SHP77 (cell line): Measurements from ENCODE around the gene PCCA.
"Not testable (repeated sequence)": the region's sequence is repeated elsewhere in the genome, so short reads cannot be mapped to it uniquely, and the experiment has no call there.

Experiments
- DNase-seq, 2 experiments: peaks; one replicate each; lab custom pipeline; 2025; lab: John Stamatoyannopoulos, UW

The PCCA gene

GRCh38 chr13:100245104-100245503 is 156.2 kb downstream of the PCCA start:
- DNase-seq: no peak

GRCh38 chr13:100247937-100248336 is 159.0 kb downstream of the PCCA start:
- DNase-seq: no peak

DNA sequence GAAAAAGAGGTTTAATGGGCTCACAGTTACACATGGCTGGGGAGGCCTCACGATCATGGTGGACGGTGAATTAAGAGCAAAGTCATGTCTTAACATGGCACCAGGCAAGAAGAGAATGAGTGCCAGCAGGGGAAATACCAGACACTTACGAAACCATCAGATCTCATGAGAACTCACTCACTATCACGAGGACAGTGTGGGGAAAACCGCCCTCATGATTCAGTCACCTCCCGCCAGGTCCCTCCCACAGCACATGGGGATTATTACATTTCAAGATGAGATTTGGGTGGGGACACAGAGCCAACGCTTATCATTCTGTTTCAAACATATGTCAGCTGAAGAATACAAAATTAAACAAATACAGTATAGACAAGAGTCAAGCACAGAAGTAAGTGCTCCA is 165.1 kb downstream of the PCCA start:
- DNase-seq: no peak

- DNase-seq: no peak
Observed at GRCh38 chr13:100262404-100262803, 173.5 kb downstream of the PCCA start.

DNA sequence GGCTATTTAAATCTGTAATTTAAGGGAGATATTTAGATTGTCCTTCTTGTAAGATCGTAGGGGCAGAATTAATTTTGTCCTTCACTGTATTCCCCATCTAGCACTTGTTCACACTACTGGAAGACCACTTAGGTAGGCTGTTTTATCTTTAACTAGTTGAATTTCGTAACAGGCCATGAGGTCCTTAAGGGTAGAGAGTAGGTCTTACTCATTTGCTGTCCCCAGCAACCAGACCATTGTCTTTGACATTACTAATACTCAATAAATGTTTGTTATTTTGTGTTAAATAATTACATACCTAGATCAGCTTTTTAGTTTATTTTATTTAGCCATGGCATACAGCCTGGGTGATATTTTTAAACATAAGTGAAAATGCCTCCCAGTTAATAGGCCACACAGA is 177.1 kb downstream of the PCCA start:
- no peak for DNase-seq

DNA sequence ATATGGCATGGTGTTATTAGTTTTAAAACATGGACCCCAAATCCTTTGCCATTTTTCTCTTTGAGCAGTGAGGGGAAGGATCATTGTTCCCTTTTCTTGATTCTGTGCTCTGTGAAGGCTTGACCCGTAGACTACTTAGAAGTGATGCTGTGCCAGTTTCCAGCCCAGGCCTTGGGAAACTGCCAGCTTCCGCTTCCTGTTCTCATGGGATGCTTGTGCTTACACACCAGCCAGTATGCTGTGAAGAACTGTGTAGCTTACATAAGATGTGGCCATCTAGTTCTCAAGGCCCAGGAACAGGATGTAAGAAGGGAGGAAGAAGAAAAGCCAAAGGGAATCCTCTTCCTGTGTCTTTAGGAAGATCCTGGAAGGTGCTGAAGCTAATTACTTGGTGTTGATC is 180.9 kb downstream of the PCCA start:
- no peak for DNase-seq

- DNase-seq: no peak
Observed at GRCh38 chr13:100273138-100273537, 184.2 kb downstream of the PCCA start.

- DNase-seq: no peak
Observed at GRCh38 chr13:100273552-100273951, 184.7 kb downstream of the PCCA start.

DNA sequence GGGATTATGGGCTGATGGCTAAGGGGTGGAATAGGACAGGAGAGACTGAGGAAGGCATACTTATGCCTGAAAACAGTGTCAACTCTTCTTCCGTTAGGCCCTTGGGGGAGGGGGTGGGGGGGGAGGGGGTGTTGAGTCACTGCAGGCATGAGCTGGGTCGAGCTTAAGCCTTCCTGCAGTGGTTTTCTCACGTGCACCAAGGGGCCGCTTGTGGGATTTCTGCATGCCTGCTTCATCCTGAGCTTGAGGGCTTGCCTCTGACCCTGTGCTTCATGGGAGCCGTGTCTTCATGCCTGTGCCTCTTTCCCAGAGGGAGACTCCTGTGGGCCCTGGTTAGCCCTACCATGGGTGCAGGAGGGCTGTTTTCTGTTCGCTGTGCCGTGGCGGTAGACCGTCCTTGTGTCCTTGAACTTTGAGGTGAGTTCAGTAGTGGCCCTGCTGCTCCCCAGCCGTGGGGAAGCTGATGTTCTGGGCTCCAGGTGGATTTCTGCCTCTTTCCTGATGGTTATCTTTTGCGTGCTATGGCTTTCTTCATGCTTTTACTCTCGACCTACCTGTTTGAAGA is 186.1 kb downstream of the PCCA start:
- no peak for DNase-seq

GRCh38 chr13:100275746-100276145 is 186.9 kb downstream of the PCCA start:
- no peak for DNase-seq

- no peak for DNase-seq
Observed at GRCh38 chr13:100280681-100281080, 191.8 kb downstream of the PCCA start.

GRCh38 chr13:100282306-100282705 is 193.4 kb downstream of the PCCA start:
- DNase-seq: not testable (repeated sequence)

GRCh38 chr13:100290165-100290801 is 201.4 kb downstream of the PCCA start:
- DNase-seq: no peak

GRCh38 chr13:100291624-100292023 is 202.7 kb downstream of the PCCA start:
- DNase-seq: no peak

DNA sequence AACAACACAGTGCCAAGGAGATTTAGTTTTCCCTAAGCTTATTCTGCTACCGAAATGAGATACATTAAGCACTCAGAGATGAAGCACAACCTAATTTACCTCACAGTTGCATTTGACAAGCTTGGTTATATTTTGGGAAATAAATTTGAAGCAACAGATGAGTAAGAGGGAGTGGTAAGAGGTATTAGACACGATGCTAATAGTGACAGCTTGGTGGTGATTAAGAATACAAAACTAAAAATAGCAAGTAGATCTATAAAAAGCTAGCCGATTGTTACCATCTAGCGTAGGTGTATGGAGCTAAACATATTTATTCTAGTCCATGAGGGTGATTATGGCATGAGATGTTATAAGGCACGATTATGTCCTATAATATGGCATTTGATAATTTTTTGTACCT is 208.5 kb downstream of the PCCA start:
- no peak for DNase-seq

GRCh38 chr13:100298116-100298681 is 209.3 kb downstream of the PCCA start:
- no peak for DNase-seq

DNA sequence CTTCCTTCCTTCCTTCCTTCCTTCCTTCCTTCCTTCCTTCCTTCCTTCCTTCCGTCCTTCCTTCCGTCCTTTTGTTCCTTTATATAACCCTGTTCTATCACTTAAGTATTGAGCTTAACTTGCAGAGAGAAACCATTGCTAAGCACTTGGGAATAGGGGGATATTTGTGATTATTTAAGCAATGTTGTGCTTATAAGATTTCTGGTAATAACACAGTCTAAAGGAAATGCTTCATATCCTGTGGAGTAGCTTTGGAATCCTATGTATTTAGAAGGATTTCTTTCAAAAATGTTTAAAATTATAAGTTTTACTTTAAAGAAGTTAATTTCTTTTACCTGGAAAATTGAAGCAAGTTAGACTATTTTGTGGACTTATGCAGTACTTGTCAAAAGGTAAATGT is 209.8 kb downstream of the PCCA start:
- no peak for DNase-seq

DNA sequence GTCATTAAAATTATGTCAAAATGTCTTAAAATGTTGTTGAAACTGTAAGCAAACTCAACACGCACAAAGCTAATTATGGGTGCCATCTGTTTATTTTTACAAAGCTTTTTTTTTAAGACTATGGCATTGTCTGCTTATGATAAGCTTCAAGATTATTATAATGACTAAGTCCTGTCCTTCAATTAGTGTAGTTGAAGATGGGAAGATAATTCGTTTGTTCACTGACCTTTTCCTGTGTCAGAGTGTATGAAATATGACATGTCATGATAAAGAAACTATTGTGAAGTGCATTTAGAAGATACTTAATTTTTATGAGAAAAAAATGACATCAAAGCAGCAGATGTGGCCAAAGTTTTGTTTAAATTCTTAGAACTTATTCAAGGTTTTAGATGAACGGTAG is 211.3 kb downstream of the PCCA start:
- DNase-seq: no peak

GRCh38 chr13:100300708-100301107 is 211.8 kb downstream of the PCCA start:
- no peak for DNase-seq

GRCh38 chr13:100301418-100301817 is 212.5 kb downstream of the PCCA start:
- peak; percentile 70 to 82 for DNase-seq

DNA sequence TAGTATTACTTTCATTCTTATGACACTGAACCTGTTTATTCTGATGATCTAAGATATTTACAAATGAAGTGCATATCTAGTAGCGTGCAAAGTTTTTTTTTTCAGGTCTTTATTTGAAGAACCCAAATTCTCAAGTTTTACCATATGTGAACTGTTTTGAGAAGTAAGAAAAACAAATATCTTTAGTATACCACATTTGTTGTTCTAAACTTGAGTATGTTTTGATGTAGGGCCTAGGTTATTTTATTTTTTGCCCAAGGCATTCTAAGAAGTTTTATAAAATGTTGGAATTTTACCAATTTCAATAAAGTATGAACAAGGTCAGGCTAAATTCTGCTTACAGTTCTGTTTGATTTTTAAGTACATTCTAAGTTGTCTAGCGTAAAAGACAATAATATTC is 213.5 kb downstream of the PCCA start:
- no peak for DNase-seq

DNA sequence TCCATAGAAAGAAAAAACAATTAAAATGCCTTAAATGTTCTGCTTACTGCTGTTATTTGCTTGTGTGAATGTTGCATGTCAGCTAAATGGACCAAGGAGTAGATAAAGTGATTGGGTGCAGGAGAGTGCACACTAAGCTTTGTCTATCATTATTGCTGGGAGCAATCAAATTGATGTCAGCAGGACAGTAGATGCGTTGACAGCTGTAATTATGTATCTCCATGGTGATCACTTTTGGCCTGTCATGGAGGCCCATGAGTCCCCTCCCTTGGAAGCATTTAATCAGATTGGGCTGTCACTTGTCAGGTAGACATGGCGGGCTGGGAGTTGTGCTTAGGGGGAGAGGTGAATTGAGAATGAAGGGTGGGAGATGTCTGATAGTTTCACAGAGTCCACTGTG is 215.3 kb downstream of the PCCA start:
- DNase-seq: no peak

DNA sequence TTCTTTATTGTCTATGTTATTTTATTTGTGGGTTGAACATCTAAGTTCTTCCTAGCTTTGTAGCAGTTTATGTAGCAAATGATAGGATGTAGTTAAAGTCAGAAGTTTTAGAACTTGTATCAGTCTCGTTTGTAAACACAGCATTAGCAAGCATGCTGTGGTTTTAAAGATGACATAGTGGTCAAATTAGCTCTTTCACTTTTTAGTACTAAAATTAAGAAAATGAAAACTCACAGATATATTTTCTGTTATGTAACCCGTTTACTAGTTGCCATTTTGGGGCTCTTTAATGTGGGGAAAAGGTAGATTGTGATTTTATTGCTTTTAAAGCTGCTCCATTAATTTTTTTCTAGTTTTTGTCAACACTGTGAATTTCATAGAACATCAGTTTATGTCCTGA is 216.5 kb downstream of the PCCA start:
- no peak for DNase-seq

GRCh38 chr13:100306030-100306429 is 217.1 kb downstream of the PCCA start:
- no peak for DNase-seq
